SJSA1 (cell line): ENCODE measurements around the gene ZCWPW1. TPM values are rescaled to one million over a fixed set of nuclear protein-coding genes. Genes with fewer than 3 reads are reported as not detected.

ENCODE experiments used
- DNase-seq, 2 experiments: peaks; one replicate each; pipeline ENCODE4 v3.0.0-alpha.2; 2015 to 2020; ENCODE audit warnings: low spot score in 2 of 2, low read depth in 1 of 2
- H3K27ac ChIP-seq: fragments of 250-450 bp; sonication (Bioruptor Pico); 2 replicates; pipeline ENCODE4 v1.5.1; 2020; ENCODE audit warnings: mild to moderate bottlenecking, moderate library complexity
- H3K27me3 ChIP-seq: fragments of 250-450 bp; sonication (Bioruptor Pico); replicated peaks from 2 replicates; pipeline ENCODE4 v1.5.1; 2020; ENCODE audit warnings: mild to moderate bottlenecking, moderate library complexity
- H3K36me3 ChIP-seq: fragments of 250-450 bp; sonication (Bioruptor Pico); 2 replicates; pipeline ENCODE4 v1.5.1; 2020; ENCODE audit warnings: mild to moderate bottlenecking
- H3K4me1 ChIP-seq: fragments of 250-450 bp; sonication (Bioruptor Pico); replicated peaks from 2 replicates; pipeline ENCODE4 v1.6.1; 2021; ENCODE audit warnings: mild to moderate bottlenecking
- H3K4me3 ChIP-seq: fragments of 250-450 bp; sonication (Bioruptor Pico); 2 replicates; pipeline ENCODE4 v1.5.1; 2020; ENCODE audit warnings: mild to moderate bottlenecking
- H3K9me3 ChIP-seq: fragments of 250-450 bp; sonication (Bioruptor Pico); replicated peaks from 2 replicates; pipeline ENCODE4 v1.5.1; 2020; ENCODE audit warnings: mild to moderate bottlenecking
- total RNA-seq: library from RNA; depleted of rRNA; stranded (reverse); fragments of >200 nt; shearing (Covaris generic); gene quantifications from 2 replicates; pipeline ENCODE4 v1.2.3, GENCODE V29; 2014; rRNA removed

ZCWPW1 gene
- 1.1 and 1.2 TPM in 2 replicates for total RNA-seq

GRCh38 chr7:100428199-100428966, at the start of gene ZCWPW1:
TSS of gene ZCWPW1 (minus strand) at chr7:100428703. CDS start at chr7:100420649, 8,054 bp downstream.
- H3K36me3 ChIP-seq = peaks cover 35% of the 10 kb centered on the region
- peaks cover 15% of the 10 kb centered on the region for H3K4me1 ChIP-seq
- peak within 1 kb of the TSS; percentile 92 for H3K4me3 ChIP-seq
- peak; percentile 95 to 99 for DNase-seq
- peak within 1 kb of the TSS; percentile 97 for H3K27ac ChIP-seq
- no peaks in the 10 kb centered on the region for H3K27me3 ChIP-seq
- H3K9me3 ChIP-seq = no peaks in the 10 kb centered on the region

GRCh38 chr7:100477871-100478267, 49.4 kb upstream of the ZCWPW1 start:
- Histone ChIP-seq H3K4me1 (peaks cover 19% of the 10 kb centered on the region), H3K36me3 (peaks cover 41% of the 10 kb centered on the region), H3K27ac (no peak overlapping the region), H3K9me3 (no peaks in the 10 kb centered on the region), H3K27me3 (no peaks in the 10 kb centered on the region), H3K4me3 (peak overlapping the region; percentile 83)
- DNase-seq = no peak

- Histone ChIP-seq H3K9me3 (no peaks in the 10 kb centered on the region), H3K27me3 (no peaks in the 10 kb centered on the region), H3K4me3 (peak overlapping the region; percentile 83), H3K27ac (no peak overlapping the region), H3K4me1 (peaks cover 16% of the 10 kb centered on the region), H3K36me3 (peaks cover 44% of the 10 kb centered on the region)
- DNase-seq = no peak
Observed at GRCh38 chr7:100476903-100477870, 48.7 kb upstream of the ZCWPW1 start.

- Histone ChIP-seq H3K4me3 (no peak overlapping the region), H3K4me1 (peaks cover 16% of the 10 kb centered on the region), H3K27ac (no peak overlapping the region), H3K36me3 (peaks cover 51% of the 10 kb centered on the region), H3K27me3 (no peaks in the 10 kb centered on the region), H3K9me3 (no peaks in the 10 kb centered on the region)
- no peak for DNase-seq
Observed at GRCh38 chr7:100476101-100476780, 47.7 kb upstream of the ZCWPW1 start.

- Histone ChIP-seq H3K27ac (no peak overlapping the region), H3K27me3 (no peaks in the 10 kb centered on the region), H3K4me1 (peaks cover 16% of the 10 kb centered on the region), H3K9me3 (no peaks in the 10 kb centered on the region), H3K4me3 (no peak overlapping the region), H3K36me3 (peaks cover 55% of the 10 kb centered on the region)
- no peak for DNase-seq
Observed at GRCh38 chr7:100475549-100475948, 47.0 kb upstream of the ZCWPW1 start.

GRCh38 chr7:100472854-100473499, 44.5 kb upstream of the ZCWPW1 start:
- no peak overlapping the region for H3K4me3 ChIP-seq

GRCh38 chr7:100472121-100472851, 43.8 kb upstream of the ZCWPW1 start:
- H3K27me3 ChIP-seq = no peaks in the 10 kb centered on the region
- no peak overlapping the region for H3K4me3 ChIP-seq
- H3K36me3 ChIP-seq = peaks cover 67% of the 10 kb centered on the region
- DNase-seq = no peak
- H3K4me1 ChIP-seq = peaks cover 5% of the 10 kb centered on the region
- no peak overlapping the region for H3K27ac ChIP-seq
- no peaks in the 10 kb centered on the region for H3K9me3 ChIP-seq

More at GRCh38 chr7:100472854-100473499, 44.5 kb upstream of the ZCWPW1 start:
- Histone ChIP-seq H3K27ac (no peak overlapping the region), H3K36me3 (peaks cover 65% of the 10 kb centered on the region), H3K27me3 (no peaks in the 10 kb centered on the region), H3K4me1 (peaks cover 8% of the 10 kb centered on the region), H3K9me3 (no peaks in the 10 kb centered on the region)
- no peak for DNase-seq

- Histone ChIP-seq H3K36me3 (peaks cover 63% of the 10 kb centered on the region), H3K27ac (no peak overlapping the region), H3K27me3 (no peaks in the 10 kb centered on the region), H3K9me3 (no peaks in the 10 kb centered on the region), H3K4me3 (no peak overlapping the region), H3K4me1 (peaks cover under 1% of the 10 kb centered on the region)
- DNase-seq = no peak
Observed at GRCh38 chr7:100471021-100471420, 42.5 kb upstream of the ZCWPW1 start.

- Histone ChIP-seq H3K27me3 (no peaks in the 10 kb centered on the region), H3K9me3 (no peaks in the 10 kb centered on the region), H3K4me1 (peaks cover 3% of the 10 kb centered on the region), H3K36me3 (peaks cover 60% of the 10 kb centered on the region), H3K4me3 (no peak overlapping the region), H3K27ac (no peak overlapping the region)
- peak; percentile 43 to 83 for DNase-seq
Observed at GRCh38 chr7:100469227-100470044, 40.9 kb upstream of the ZCWPW1 start.

- H3K36me3 ChIP-seq = peaks cover 54% of the 10 kb centered on the region
- no peaks in the 10 kb centered on the region for H3K9me3 ChIP-seq
- DNase-seq = no peak
- peaks cover 13% of the 10 kb centered on the region for H3K4me1 ChIP-seq
- H3K4me3 ChIP-seq = no peak overlapping the region
- H3K27ac ChIP-seq = no peak overlapping the region
- no peaks in the 10 kb centered on the region for H3K27me3 ChIP-seq
Observed at GRCh38 chr7:100467638-100468373, 39.3 kb upstream of the ZCWPW1 start.

- Histone ChIP-seq H3K27ac (no peak overlapping the region), H3K4me1 (peaks cover 13% of the 10 kb centered on the region)
Observed at GRCh38 chr7:100466653-100467605, 38.4 kb upstream of the ZCWPW1 start.

More at GRCh38 chr7:100466653-100467605, 38.4 kb upstream of the ZCWPW1 start:
- no peaks in the 10 kb centered on the region for H3K27me3 ChIP-seq
- no peak for DNase-seq
- H3K36me3 ChIP-seq = peaks cover 51% of the 10 kb centered on the region
- H3K9me3 ChIP-seq = no peaks in the 10 kb centered on the region
- H3K4me3 ChIP-seq = no peak overlapping the region
